Fibroblast of lung (primary cell): ENCODE results near the gene MKKS. TPM values are rescaled to one million over a fixed set of nuclear protein-coding genes. Genes with fewer than 3 reads are reported as not detected.
A peak's percentile ranks its signal among the peaks of the same experiment; 100 is the strongest.

Experiments
- DNase-seq, 2 donors: peaks; one replicate each; pipeline versions ENCODE4 v3.0.0 to v3.0.0-alpha.2; 2010; ENCODE audit warnings: low read depth in 2 of 2
- H2AFZ ChIP-seq: 2 replicates; pipeline ENCODE4 v1.5.1; 2012; ENCODE audit warnings: low read length, control low read depth, inconsistent platforms
- H3K27ac ChIP-seq: 2 replicates; pipeline ENCODE4 v1.5.1; 2011; ENCODE audit warnings: low read length, control low read depth; ENCODE audit not compliant: insufficient read depth
- H3K27me3 ChIP-seq: 2 replicates; pipeline ENCODE4 v1.5.1; 2011; ENCODE audit warnings: mild to moderate bottlenecking, low read length; ENCODE audit not compliant: control insufficient read depth, insufficient read depth
- H3K36me3 ChIP-seq: 2 replicates; pipeline ENCODE4 v1.5.1; 2011; ENCODE audit warnings: low read length; ENCODE audit not compliant: control insufficient read depth, insufficient read depth
- H3K4me1 ChIP-seq: 2 replicates; pipeline ENCODE4 v1.5.1; 2011; ENCODE audit warnings: low read length; ENCODE audit not compliant: control insufficient read depth, insufficient read depth; ENCODE audit errors: extremely low read depth
- H3K4me2 ChIP-seq: 2 replicates; pipeline ENCODE4 v1.5.1; 2011; ENCODE audit warnings: low read length, control low read depth; ENCODE audit not compliant: insufficient read depth; ENCODE audit errors: extremely low read depth
- H3K4me3 ChIP-seq, 4 experiments: fragments of 200-600 bp in 1 of 4; sonication (generic) in 1 of 4; replicated peaks in 1 of 4; 2 replicates each; pipeline ENCODE4 v1.5.1; 2011 to 2016; ENCODE audit warnings: low read length in 4 of 4, low read depth in 3 of 4, mild to moderate bottlenecking in 3 of 4, control low read depth in 2 of 4, inconsistent platforms in 1 of 4, mixed read lengths in 1 of 4; ENCODE audit not compliant: insufficient read depth in 1 of 4; ENCODE audit errors: control extremely low read depth in 1 of 4
- H3K79me2 ChIP-seq: 2 replicates; pipeline ENCODE4 v1.5.1; 2012; ENCODE audit warnings: mild to moderate bottlenecking, low read length, inconsistent platforms; ENCODE audit not compliant: control insufficient read depth, insufficient read depth
- H3K9ac ChIP-seq: 2 replicates; pipeline ENCODE4 v1.5.1; 2011; ENCODE audit warnings: mild to moderate bottlenecking, low read length, control low read depth; ENCODE audit not compliant: insufficient read depth
- H3K9me3 ChIP-seq: 2 replicates; pipeline ENCODE4 v1.5.1; 2012; ENCODE audit warnings: low read depth, low read length; ENCODE audit not compliant: control insufficient read depth, insufficient read depth
- H4K20me1 ChIP-seq: 2 replicates; pipeline ENCODE4 v1.5.1; 2011; ENCODE audit warnings: low read length; ENCODE audit not compliant: control insufficient read depth, insufficient read depth; ENCODE audit errors: extremely low read depth
- CTCF ChIP-seq, 2 donors: IDR thresholded peaks in 1 of 2; conservative IDR thresholded peaks in 1 of 2; 1 replicate in 1 of 2; 2 replicates in 1 of 2; pipeline ENCODE4 v1.5.1; 2011 to 2012; ENCODE audit warnings: low read length in 2 of 2, control low read depth in 1 of 2, inconsistent platforms in 1 of 2, low read depth in 1 of 2, mild to moderate bottlenecking in 1 of 2
- EZH2 ChIP-seq: IDR thresholded peaks from 2 replicates; pipeline ENCODE4 v1.5.1; 2012; ENCODE audit warnings: low read length, control low read depth, mild to moderate bottlenecking; ENCODE audit errors: missing control alignments
- polyA plus RNA-seq, 2 donors: library from polyadenylated mRNA; depleted of rRNA in 1 of 2; stranded (reverse) in 1 of 2; unstranded in 1 of 2; fragments of >200 nt; gene quantifications; 2 replicates each; pipeline ENCODE4 v1.2.1, GENCODE V29; 2011 to 2012; ENCODE audit warnings: missing spikeins in 1 of 2
- total RNA-seq: library from RNA; depleted of rRNA; stranded (reverse); fragments of >200 nt; gene quantifications from 2 replicates; pipeline ENCODE4 v1.2.1, GENCODE V29; 2014

The MKKS gene
- total and polyA plus RNA-seq, 2 donors (not counting 1 experiment from before 2014, with no cell fraction given): 6.4 to 13.1 TPM

GRCh38 chr20:10468340-10468845 is 34.4 kb upstream of the MKKS start:
- Histone ChIP-seq H3K4me2 (no peak overlapping the region), H3K9me3 (no peaks in the 10 kb centered on the region), H3K27ac (no peak overlapping the region), H2AFZ (no peak overlapping the region), H3K27me3 (no peaks in the 10 kb centered on the region), H3K4me3 (no peak overlapping the region), H4K20me1 (no peaks in the 10 kb centered on the region), H3K9ac (no peak overlapping the region), H3K4me1 (no peaks in the 10 kb centered on the region), H3K36me3 (no peaks in the 10 kb centered on the region), H3K79me2 (no peaks in the 10 kb centered on the region)
- DNase-seq: peak in 1 of 2 donors; percentile 24
- TF ChIP-seq EZH2 (no peak), CTCF (conservative IDR thresholded peaks at IDR 0.05 in 1 of 2, IDR thresholded peaks at IDR 0.05 in 1 of 2; ENCODE audit: low read depth in 1 of 2, low read length in 2 of 2) (no peak)

GRCh38 chr20:10467681-10468339 is 33.8 kb upstream of the MKKS start:
- H3K9ac ChIP-seq: no peak overlapping the region
- H3K27me3 ChIP-seq: no peaks in the 10 kb centered on the region
- peak in 1 of 2 donors; percentile 21 for DNase-seq
- no peak overlapping the region for H3K27ac ChIP-seq
- H3K9me3 ChIP-seq: no peaks in the 10 kb centered on the region
- TF ChIP-seq CTCF (conservative IDR thresholded peaks at IDR 0.05 in 1 of 2, IDR thresholded peaks at IDR 0.05 in 1 of 2; ENCODE audit: low read depth in 1 of 2, low read length in 2 of 2) (no peak), EZH2 (no peak)
- no peaks in the 10 kb centered on the region for H3K4me1 ChIP-seq
- no peaks in the 10 kb centered on the region for H3K79me2 ChIP-seq
- H3K4me3 ChIP-seq: no peak overlapping the region
- H2AFZ ChIP-seq: no peak overlapping the region
- peak overlapping the region; percentile 51 for H3K4me2 ChIP-seq
- H4K20me1 ChIP-seq: no peaks in the 10 kb centered on the region
- no peaks in the 10 kb centered on the region for H3K36me3 ChIP-seq

DNA sequence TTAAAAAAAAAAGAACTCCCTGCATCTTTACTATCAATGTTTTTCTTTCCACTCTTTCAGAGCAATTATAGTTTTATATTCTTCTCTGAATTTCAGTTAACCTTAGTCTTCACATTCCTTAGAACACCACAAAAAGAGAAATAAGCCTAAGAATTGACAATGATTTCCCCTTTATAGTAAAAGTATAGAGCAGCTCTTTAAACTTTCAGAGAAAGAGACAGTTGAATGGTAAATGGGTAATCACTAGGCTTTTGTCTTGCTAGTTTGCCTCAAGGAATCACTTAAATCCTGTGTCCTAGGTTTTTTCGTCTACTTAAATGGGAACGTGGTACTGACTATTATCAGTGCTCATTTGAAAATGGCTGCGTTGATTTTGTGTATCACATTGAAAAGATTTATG is 32.8 kb upstream of the MKKS start:
- no peaks in the 10 kb centered on the region for H3K36me3 ChIP-seq
- no peak overlapping the region for H3K27ac ChIP-seq
- no peaks in the 10 kb centered on the region for H3K79me2 ChIP-seq
- H2AFZ ChIP-seq: no peak overlapping the region
- H3K9me3 ChIP-seq: no peaks in the 10 kb centered on the region
- DNase-seq: no peak
- no peaks in the 10 kb centered on the region for H4K20me1 ChIP-seq
- no peaks in the 10 kb centered on the region for H3K27me3 ChIP-seq
- H3K4me3 ChIP-seq: no peak overlapping the region
- H3K4me1 ChIP-seq: no peaks in the 10 kb centered on the region
- TF ChIP-seq CTCF (conservative IDR thresholded peaks at IDR 0.05 in 1 of 2, IDR thresholded peaks at IDR 0.05 in 1 of 2; ENCODE audit: low read depth in 1 of 2, low read length in 2 of 2): no peak
- no peak for TF ChIP-seq EZH2
- H3K9ac ChIP-seq: no peak overlapping the region
- H3K4me2 ChIP-seq: peak overlapping the region; percentile 32
